HL-60 (cell line): Measurements from ENCODE around the gene HELZ.
"Not testable (repeated sequence)": the region's sequence is repeated elsewhere in the genome, so short reads cannot be mapped to it uniquely, and the experiment has no call there.

Source experiments
- DNase-seq, 2 experiments: peaks; one replicate each; pipeline ENCODE4 v3.0.0-alpha.2; 2010 to 2020; ENCODE audit warnings: low read depth in 1 of 2, low spot score in 1 of 2
- H3K27ac ChIP-seq: fragments of 250-450 bp; sonication (Bioruptor Pico); replicated peaks from 2 replicates; pipeline ENCODE4 v1.5.1; 2020; ENCODE audit warnings: mild to moderate bottlenecking, moderate library complexity
- H3K27me3 ChIP-seq: fragments of 250-450 bp; sonication (Bioruptor Pico); 2 replicates; pipeline ENCODE4 v1.5.1; 2021; ENCODE audit warnings: mild to moderate bottlenecking, moderate library complexity; ENCODE audit not compliant: insufficient read depth, poor library complexity, severe bottlenecking
- H3K4me3 ChIP-seq: replicated peaks from 2 replicates; pipeline ENCODE4 v1.5.1; 2011; ENCODE audit warnings: mild to moderate bottlenecking, control low read depth, low read length; ENCODE audit not compliant: insufficient read depth
- CTCF ChIP-seq: IDR thresholded peaks from one replicate; pipeline ENCODE4 v1.5.1; 2011; ENCODE audit warnings: low read length, control low read depth, inconsistent platforms; ENCODE audit not compliant: insufficient read depth
- GABPA ChIP-seq: IDR thresholded peaks from 2 replicates; pipeline ENCODE4 v1.6.1; 2012; ENCODE audit warnings: low read depth
- POLR2AphosphoS5 ChIP-seq: IDR thresholded peaks from 2 replicates; pipeline ENCODE4 v1.6.1; 2012; ENCODE audit warnings: low read depth
- REST ChIP-seq: IDR thresholded peaks from 2 replicates; pipeline ENCODE4 v1.6.1; 2012; ENCODE audit warnings: low read depth; ENCODE audit not compliant: insufficient replicate concordance
- SPI1 ChIP-seq: IDR thresholded peaks from 2 replicates; pipeline ENCODE4 v1.6.1; 2012; ENCODE audit warnings: low read depth, mild to moderate bottlenecking, borderline replicate concordance

The HELZ gene

GRCh38 chr17:67258821-67259468 is 13.9 kb upstream of the HELZ start:
- Histone ChIP-seq H3K27me3 (no peaks in the 10 kb centered on the region), H3K4me3 (no peak overlapping the region), H3K27ac (peak overlapping the region; percentile 77)
- DNase-seq = peak; percentile 56 to 60
- no peak for TF ChIP-seq CTCF
- 0 out of 2 replicates have a peak, but pooled peaks have one; percentile 2 for TF ChIP-seq SPI1

GRCh38 chr17:67256075-67256732 is 11.2 kb upstream of the HELZ start:
- DNase-seq = no peak
- Histone ChIP-seq H3K4me3 (no peak overlapping the region), H3K27ac (no peak overlapping the region), H3K27me3 (no peaks in the 10 kb centered on the region)
- no peak for TF ChIP-seq REST
- TF ChIP-seq SPI1 = no peak
- no peak for TF ChIP-seq CTCF
- no peak for TF ChIP-seq POLR2AphosphoS5
- TF ChIP-seq GABPA = no peak

- TF ChIP-seq POLR2AphosphoS5 (no peak), SPI1 (no peak), REST (no peak), CTCF (no peak), GABPA (no peak)
- Histone ChIP-seq H3K27me3 (no peaks in the 10 kb centered on the region), H3K4me3 (no peak overlapping the region), H3K27ac (no peak overlapping the region)
- no peak for DNase-seq
Observed at GRCh38 chr17:67253384-67253783, 8.4 kb upstream of the HELZ start.

- DNase-seq, H3K4me3 ChIP-seq, H3K27ac ChIP-seq, H3K27me3 ChIP-seq: not testable (repeated sequence)
Observed at GRCh38 chr17:67251586-67251985, 6.6 kb upstream of the HELZ start.
